ENCODE results near the gene CTBP2.

CTBP2 gene

GRCh38 chr10:124966008-124966407 is 194.4 kb downstream of the CTBP2 start:
- H3K9me3 ChIP-seq (ENCODE audit: severe bottlenecking), result no peaks in the 10 kb centered on the region
- H3K4me3 ChIP-seq (ENCODE audit: low read depth, low read length), result no peak overlapping the region
- no peak overlapping the region for H3K27ac ChIP-seq
- DNase-seq, result no peak
- H3K36me3 ChIP-seq, result peaks cover 49% of the 10 kb centered on the region
- no peaks in the 10 kb centered on the region for H3K27me3 ChIP-seq (ENCODE audit: insufficient read depth, low read depth, severe bottlenecking)
- TF ChIP-seq, protein P1, sequence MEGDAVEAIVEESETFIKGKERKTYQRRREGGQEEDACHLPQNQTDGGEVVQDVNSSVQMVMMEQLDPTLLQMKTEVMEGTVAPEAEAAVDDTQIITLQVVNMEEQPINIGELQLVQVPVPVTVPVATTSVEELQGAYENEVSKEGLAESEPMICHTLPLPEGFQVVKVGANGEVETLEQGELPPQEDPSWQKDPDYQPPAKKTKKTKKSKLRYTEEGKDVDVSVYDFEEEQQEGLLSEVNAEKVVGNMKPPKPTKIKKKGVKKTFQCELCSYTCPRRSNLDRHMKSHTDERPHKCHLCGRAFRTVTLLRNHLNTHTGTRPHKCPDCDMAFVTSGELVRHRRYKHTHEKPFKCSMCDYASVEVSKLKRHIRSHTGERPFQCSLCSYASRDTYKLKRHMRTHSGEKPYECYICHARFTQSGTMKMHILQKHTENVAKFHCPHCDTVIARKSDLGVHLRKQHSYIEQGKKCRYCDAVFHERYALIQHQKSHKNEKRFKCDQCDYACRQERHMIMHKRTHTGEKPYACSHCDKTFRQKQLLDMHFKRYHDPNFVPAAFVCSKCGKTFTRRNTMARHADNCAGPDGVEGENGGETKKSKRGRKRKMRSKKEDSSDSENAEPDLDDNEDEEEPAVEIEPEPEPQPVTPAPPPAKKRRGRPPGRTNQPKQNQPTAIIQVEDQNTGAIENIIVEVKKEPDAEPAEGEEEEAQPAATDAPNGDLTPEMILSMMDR (IDR thresholded peaks at IDR 0.05; ENCODE audit: low read depth, low read length), result no peak

GRCh38 chr10:124963866-124964720 is 196.3 kb downstream of the CTBP2 start:
- no peak overlapping the region for H3K27ac ChIP-seq
- TF ChIP-seq, protein P1 (IDR thresholded peaks at IDR 0.05; ENCODE audit: low read depth, low read length), result no peak
- no peak overlapping the region for H3K4me3 ChIP-seq (ENCODE audit: low read depth, low read length)
- H3K27me3 ChIP-seq (ENCODE audit: insufficient read depth, low read depth, severe bottlenecking), result no peaks in the 10 kb centered on the region
- H3K9me3 ChIP-seq (ENCODE audit: severe bottlenecking), result no peaks in the 10 kb centered on the region
- H3K36me3 ChIP-seq, result peaks cover 40% of the 10 kb centered on the region
- DNase-seq, result no peak

- peaks cover 25% of the 10 kb centered on the region for H3K36me3 ChIP-seq
- H3K27ac ChIP-seq, result no peak overlapping the region
- H3K9me3 ChIP-seq (ENCODE audit: severe bottlenecking), result no peaks in the 10 kb centered on the region
- TF ChIP-seq, protein P1 (IDR thresholded peaks at IDR 0.05; ENCODE audit: low read depth, low read length), result no peak
- no peak overlapping the region for H3K4me3 ChIP-seq (ENCODE audit: low read depth, low read length)
- H3K27me3 ChIP-seq (ENCODE audit: insufficient read depth, low read depth, severe bottlenecking), result no peaks in the 10 kb centered on the region
- DNase-seq, result no peak
These were observed 197.9 kb downstream of the CTBP2 start for GRCh38 chr10:124962421-124962820.

DNA sequence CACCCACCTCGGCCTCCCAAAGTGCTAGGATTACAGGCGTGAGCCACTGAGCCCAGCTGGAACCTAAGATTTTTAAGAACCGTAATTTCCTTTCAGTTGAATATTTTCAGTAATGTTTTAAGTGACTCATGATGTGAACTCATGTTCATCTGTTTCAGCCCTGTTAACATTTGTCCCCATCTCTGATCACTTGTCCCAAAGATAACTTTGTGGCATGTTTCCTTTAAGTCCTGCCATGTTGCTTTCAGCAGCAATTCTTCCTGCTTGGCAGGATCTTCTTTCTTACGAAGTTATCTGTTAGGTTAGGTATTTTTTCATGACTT is 199.2 kb downstream of the CTBP2 start:
- peaks cover 14% of the 10 kb centered on the region for H3K36me3 ChIP-seq
- no peak overlapping the region for H3K4me3 ChIP-seq (ENCODE audit: low read depth, low read length)
- H3K27ac ChIP-seq, result no peak overlapping the region
- H3K9me3 ChIP-seq (ENCODE audit: severe bottlenecking), result no peaks in the 10 kb centered on the region
- no peak for DNase-seq
- TF ChIP-seq, protein P1 (IDR thresholded peaks at IDR 0.05; ENCODE audit: low read depth, low read length), result no peak
- no peaks in the 10 kb centered on the region for H3K27me3 ChIP-seq (ENCODE audit: insufficient read depth, low read depth, severe bottlenecking)

DNA sequence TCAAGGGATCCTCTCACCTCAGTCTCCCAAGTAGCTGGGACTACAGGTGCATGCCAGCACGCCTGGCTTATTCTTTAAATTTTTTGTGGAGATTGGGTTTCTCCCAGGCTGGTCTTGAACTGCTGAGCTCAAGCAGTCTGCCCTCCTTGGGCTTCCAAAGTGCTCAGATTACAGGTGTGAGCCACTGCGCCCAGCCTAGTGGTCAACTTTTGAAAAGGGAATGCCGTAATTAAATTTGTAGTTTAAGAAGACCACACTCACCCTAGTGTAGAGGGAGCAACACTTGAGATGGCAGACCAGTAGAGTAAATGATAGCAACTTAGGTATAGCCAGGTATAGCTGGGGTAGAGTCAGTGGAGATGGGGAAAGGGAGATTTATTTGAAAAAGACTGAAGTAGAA is 200.8 kb downstream of the CTBP2 start:
- no peak overlapping the region for H3K27ac ChIP-seq
- DNase-seq, result no peak
- H3K4me3 ChIP-seq (ENCODE audit: low read depth, low read length), result no peak overlapping the region
- no peaks in the 10 kb centered on the region for H3K9me3 ChIP-seq (ENCODE audit: severe bottlenecking)
- no peaks in the 10 kb centered on the region for H3K27me3 ChIP-seq (ENCODE audit: insufficient read depth, low read depth, severe bottlenecking)
- TF ChIP-seq, protein P1 (IDR thresholded peaks at IDR 0.05; ENCODE audit: low read depth, low read length), result no peak
- peaks cover 11% of the 10 kb centered on the region for H3K36me3 ChIP-seq

Measured in WERI-Rb-1 (cell line).